Islet of Langerhans (tissue), 1 donor: ENCODE measurements around the gene YIPF4.
A peak's percentile ranks its signal among the peaks of the same experiment; 100 is the strongest.
"Not testable (repeated sequence)": the region's sequence is repeated elsewhere in the genome, so short reads cannot be mapped to it uniquely, and the experiment has no call there.

Experiments
- FAIRE-seq: peaks from one replicate; lab custom pipeline; 2011; peaks lifted over from hg19 to GRCh38; lab: Jason Lieb, UNC

The YIPF4 gene

GRCh38 chr2:32289165-32289999 lies 11.7 kb downstream of the YIPF4 start:
- FAIRE-seq, result peak; percentile 89

GRCh38 chr2:32290000-32290339 lies 12.3 kb downstream of the YIPF4 start:
- no peak for FAIRE-seq

GRCh38 chr2:32291746-32292145 lies 14.0 kb downstream of the YIPF4 start:
- no peak for FAIRE-seq

- not testable (repeated sequence) for FAIRE-seq
Measured at GRCh38 chr2:32293493-32293892, 15.8 kb downstream of the YIPF4 start.

- FAIRE-seq, result not testable (repeated sequence)
Measured at GRCh38 chr2:32293966-32294562, 16.4 kb downstream of the YIPF4 start.

GRCh38 chr2:32310577-32310976 lies 32.9 kb downstream of the YIPF4 start:
- FAIRE-seq, result no peak

GRCh38 chr2:32314886-32315285 lies 37.2 kb downstream of the YIPF4 start:
- no peak for FAIRE-seq

GRCh38 chr2:32328679-32329078 lies 51.0 kb downstream of the YIPF4 start:
- not testable (repeated sequence) for FAIRE-seq

GRCh38 chr2:32329180-32329980 lies 51.7 kb downstream of the YIPF4 start:
- not testable (repeated sequence) for FAIRE-seq

GRCh38 chr2:32330136-32330535 lies 52.4 kb downstream of the YIPF4 start:
- FAIRE-seq, result no peak

- FAIRE-seq, result no peak
Measured at GRCh38 chr2:32342801-32343200, 65.1 kb downstream of the YIPF4 start.

GRCh38 chr2:32350797-32351196 lies 73.1 kb downstream of the YIPF4 start:
- FAIRE-seq, result not testable (repeated sequence)

GRCh38 chr2:32355976-32356680 lies 78.4 kb downstream of the YIPF4 start:
- FAIRE-seq, result no peak

- FAIRE-seq, result no peak
Measured at GRCh38 chr2:32356681-32357317, 79.1 kb downstream of the YIPF4 start, which contains the start of gene BIRC6. TSS of gene BIRC6 (plus strand) at chr2:32357023. CDS start at chr2:32357162, 139 bp downstream.

- FAIRE-seq, result no peak
Measured at GRCh38 chr2:32357318-32358110, 79.8 kb downstream of the YIPF4 start.

GRCh38 chr2:32358111-32358482 lies 80.4 kb downstream of the YIPF4 start:
- FAIRE-seq, result no peak

GRCh38 chr2:32360416-32360815 lies 82.7 kb downstream of the YIPF4 start:
- no peak for FAIRE-seq

GRCh38 chr2:32362997-32363396 lies 85.3 kb downstream of the YIPF4 start:
- FAIRE-seq, result not testable (repeated sequence)

- peak; percentile 82 for FAIRE-seq
Measured at GRCh38 chr2:32363597-32363996, 85.9 kb downstream of the YIPF4 start.

- not testable (repeated sequence) for FAIRE-seq
Measured at GRCh38 chr2:32364290-32364689, 86.6 kb downstream of the YIPF4 start.

- not testable (repeated sequence) for FAIRE-seq
Measured at GRCh38 chr2:32365679-32366078, 88.0 kb downstream of the YIPF4 start.
